GM19240 (cell line): ENCODE measurements around the gene ANKS1A.

Source experiments
- DNase-seq: peaks from one replicate; pipeline ENCODE4 v3.0.0; 2011; ENCODE audit warnings: low spot score; ENCODE audit not compliant: insufficient read length

ANKS1A gene

DNA sequence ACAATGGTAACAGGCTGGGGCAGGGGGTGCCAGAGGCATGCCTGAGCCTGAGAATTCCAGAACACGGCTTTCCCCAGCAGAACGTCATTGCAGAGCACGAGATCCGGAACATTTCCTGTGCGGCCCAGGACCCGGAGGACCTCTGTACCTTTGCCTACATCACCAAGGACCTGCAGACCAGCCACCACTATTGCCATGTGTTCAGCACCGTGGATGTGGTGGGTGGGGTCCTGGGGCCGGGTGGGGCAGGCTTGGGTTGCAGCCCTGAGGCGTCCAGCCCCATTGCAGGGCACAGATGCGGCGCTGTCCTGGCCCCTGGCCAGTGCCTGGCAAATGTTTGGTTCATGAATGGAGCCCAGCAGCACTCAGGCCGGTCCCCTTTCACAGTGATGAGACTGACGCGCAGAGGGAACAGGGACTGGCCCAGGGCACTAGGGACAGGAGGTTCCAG is 195.0 kb downstream of the ANKS1A start:
- DNase-seq = no peak

DNA sequence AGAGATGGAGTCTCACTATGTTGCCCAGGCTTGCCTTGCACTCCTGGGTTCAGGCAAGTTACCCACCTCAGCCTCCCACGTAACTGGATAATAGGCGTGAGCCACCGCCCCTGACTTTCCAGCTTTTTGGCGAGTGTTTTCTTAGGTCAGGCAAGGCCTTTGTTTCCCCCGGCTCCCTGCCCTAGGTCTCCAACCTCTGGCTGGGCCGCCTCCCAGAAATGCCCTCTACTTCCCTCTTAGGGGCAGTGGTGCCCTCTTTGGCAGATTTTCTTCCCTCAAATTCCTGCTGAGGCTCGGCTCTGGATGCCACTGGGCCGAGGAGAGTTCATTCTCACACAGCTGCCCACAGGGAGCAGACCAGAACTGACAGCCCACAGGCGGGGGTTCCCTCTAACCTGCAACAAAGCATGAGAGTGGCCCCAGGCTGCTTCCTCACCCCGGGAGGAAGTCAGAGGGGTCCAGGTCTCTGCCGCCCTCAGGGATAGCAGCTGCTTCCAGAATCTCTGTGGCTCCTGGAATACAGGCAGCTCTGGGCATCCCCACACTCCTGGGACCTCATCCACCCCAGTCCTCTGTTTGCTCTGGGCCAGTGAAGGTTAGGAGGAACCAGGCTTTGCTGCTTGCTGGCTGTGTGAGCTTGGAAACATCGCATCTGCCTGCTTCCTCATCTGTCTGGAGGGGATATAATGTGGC is 195.6 kb downstream of the ANKS1A start:
- DNase-seq = no peak

DNA sequence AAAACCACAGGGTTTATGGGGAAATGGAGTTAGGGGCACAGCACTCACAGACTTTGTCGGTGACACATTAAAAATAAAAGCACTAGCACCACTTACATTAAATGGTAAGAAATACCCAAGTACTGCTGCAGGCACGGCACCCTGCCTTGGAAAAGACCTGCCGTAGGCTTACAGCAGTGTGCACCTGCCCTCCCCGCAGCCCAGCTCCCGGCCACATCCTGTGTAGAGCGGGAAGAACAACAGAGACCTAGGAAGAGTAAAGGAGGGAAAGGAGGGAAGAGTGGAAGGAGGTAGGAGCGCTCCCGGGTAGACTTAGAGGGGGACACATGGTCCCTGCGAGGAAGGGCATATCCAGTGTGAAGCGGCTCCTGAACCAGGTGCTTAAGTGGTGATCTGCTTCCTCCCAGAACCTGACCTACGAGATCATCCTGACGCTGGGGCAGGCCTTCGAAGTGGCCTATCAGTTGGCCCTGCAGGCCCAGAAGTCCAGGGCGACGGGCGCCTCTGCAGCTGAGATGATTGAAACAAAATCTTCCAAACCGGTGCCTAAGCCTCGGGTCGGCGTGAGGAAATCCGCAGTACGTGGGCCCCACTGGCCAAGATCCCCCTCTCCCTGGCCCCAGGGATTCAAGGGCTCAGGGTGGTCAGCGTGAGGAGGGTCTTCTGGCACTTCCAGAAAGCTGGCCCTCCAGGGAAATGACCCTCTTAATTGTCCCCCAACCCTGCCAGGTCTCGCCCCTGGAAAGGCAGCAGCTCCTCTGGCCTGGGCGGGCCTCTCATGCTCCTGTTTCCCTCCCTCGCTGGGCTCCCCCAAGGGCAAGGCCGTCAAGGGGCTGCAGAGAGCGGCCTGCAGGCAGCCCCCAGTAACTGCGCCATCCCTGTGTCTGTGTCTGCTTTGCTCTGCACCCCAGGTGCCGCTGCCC is 196.6 kb downstream of the ANKS1A start:
- no peak for DNase-seq

DNA sequence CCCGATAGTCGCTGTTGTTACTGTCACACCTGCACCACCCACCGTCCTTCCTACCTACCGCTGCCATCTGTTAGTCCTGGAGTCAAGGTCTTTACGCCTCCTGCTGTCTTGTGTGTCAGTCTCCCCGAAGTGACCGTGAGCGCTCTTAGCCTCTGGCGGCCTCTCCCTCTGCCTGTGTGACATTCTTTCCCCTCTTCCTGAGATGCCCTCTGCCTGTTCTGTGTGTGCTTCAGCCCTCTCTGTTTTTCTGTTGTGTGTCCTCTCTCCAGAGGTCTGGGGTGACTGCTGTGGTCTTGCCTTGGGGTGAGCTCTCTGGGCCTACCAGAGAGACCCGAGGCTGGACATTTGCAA is 197.2 kb downstream of the ANKS1A start:
- DNase-seq = no peak

DNA sequence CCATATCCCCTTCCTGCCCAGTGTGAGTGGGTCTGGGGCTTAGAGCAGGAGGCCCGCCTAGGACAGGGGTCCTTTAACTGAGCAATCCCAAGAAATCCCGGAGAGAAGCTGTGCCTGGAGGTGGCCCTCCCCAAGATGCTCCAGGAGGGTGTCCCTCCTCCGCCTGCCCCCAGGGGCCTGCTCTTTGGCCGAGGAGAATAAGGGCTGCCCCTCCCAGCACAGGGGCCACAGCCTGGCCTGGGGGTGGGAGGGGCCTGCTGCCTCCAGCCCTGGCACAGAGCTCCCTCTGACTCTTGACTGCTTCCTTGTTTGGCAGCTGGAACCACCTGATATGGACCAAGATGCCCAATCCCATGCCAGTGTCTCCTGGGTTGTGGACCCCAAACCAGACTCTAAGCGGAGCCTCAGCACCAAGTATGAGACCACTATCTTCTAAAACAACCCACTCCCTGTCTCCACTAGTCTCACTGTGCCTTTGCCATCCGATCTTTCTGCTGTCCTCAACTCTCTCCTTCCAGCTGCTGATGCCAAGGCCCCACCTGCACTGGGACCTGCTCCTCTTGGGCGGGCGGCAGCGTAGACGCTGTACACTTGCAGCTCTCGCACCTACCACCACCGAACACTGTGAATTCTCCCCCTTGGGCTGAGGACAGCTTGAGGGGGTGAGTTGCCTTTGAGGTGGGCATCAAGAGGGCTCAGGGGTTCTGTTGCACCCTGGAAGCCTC is 197.7 kb downstream of the ANKS1A start:
- no peak for DNase-seq

DNA sequence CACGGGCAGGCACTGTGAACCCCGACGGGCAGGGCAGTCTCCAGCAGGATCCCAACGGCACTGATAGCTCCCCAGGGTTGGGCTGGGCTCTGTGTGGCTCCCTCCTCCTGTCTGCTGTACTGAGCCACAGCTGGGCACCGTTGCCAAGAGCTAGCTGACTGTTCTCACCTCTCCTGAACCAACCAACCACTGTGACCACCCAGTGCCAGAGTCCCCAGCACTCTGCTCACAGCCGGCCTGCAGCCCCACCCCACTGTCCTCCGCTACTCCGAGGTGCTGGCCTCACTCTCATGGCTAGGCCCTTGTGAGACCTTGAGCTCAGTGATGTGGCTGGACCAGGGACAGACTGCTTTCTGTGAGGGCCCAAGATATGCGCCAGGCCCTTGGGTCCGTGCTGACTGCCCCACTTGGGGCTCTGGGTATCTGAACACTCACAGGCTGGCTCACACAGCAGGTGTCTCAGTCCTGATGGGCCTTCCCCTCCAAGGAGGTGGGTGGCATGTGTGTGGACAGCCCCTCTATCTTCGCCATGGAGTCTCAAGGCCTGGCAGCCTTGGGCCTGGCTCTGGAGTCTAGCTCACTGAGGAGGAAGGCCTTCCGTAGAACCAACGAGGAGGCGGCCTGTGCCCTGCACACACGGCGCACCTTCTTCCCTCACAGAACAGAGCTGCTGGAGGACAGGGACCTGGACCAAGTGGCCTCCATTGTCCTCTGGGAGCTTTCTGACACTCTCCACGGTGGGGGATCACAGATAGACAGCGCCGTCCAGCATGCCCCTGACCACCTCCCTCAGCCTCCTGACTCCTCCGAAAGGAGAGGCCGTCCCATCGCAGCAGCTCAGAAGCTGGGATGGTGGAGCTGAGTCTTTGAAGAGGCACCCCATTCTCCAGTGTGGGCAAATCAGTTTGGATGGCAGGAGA is 198.6 kb downstream of the ANKS1A start:
- DNase-seq = no peak

DNA sequence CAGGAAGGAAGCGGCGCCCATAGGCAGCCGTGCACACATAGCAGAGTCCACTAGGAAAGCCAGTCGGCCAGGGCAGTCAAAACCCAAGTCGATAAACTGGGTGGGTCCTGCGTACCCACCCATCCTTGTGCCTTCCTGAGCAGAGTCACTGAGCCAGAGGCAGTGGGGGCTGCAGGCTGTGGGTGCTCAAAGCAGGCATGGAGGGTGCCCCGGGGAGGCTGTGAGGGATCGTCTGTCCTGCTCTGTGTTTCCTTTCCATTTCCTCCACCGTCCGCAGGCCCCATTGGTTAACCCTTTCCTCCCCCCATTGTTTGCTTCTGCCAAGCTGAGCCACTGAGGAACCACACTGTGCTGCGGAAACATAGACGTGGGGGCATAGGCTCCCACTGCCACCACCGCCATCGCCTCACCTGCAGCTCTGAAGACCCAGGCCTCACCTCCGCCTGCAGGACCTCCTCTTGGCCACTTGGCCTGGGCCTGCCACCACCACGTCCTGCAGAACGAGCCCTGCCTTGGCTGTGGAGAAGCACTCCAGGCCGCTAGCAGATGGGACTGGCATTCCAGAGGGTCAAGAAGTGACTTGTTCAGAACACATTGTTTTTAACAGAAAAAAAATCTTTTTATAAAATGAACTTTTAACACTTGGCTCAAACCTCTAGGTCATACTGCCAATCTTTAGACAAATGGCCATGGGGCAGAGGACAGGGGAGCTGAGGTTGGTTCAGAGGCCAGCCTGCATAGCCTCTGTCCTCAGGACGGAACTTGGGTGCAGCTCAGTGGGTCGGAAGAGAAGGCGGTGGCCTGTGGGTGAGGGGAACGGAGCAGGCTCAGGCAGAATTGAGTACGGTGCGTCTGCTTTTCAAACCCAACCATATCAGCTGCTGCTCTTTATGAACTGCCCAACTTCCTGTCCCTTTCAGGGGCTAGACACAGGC is 199.5 kb downstream of the ANKS1A start:
- no peak for DNase-seq

DNA sequence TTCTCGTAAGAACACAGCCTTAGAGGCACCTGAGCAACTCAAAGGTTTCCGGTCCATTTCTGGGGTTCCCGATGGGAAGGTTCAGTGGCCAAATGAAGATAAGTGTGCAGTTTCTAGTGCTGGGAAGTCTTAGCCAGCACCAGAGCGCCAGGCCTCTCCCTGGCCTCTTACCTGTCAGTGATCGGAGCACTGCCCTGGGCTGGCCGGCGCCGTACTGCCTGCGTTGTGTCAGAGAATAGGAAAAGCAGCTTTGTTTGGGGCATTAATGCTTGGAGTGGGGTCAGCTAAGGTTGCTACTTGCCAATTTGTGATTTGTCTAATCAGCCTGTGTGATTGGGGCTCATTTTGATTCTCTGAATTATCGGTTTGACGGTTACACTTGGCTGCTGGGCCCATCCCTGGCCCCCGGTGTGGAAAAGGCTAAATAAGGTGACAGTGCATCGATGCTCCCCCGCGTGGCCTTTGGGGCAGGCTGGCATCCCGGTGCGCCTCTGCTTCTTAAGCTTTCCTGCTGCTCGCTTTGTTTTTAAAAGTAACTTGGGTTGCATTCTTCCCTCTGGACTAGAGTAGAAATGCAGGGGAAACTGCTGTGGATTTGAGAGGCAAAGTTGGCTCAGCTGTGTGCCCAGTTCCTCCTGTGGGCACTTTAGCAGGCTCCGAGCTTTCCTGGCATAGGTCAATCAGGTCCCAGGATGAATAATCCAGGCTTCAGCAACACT is 200.3 kb downstream of the ANKS1A start:
- no peak for DNase-seq

DNA sequence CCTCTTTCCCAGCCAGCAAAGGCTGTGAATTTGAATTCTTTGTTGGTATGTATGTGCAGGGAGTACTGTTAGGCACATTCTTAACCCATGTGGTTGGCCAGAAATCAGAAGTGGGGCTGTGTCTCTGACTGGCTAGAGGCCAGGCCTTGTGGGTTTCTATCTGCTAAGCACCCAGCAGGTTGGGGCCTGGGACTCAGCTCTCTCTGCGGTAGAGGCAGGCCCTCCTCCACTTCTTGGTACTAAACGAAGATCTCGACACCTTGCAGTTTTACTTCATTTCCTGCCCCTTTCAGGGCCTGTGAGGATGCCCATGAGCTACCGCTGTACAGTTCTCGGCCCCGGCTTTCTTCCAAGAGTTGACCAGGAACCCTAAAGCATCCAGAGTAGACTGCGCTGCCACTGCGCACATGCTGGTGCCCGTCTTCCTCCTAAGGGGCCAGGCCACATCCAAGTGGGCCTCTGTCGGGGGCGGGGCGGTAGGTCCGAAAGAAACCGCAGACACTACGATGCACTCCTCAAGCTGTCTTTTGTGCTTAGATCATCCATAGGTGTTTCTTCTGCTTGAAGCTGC is 201.0 kb downstream of the ANKS1A start:
- DNase-seq = no peak

DNA sequence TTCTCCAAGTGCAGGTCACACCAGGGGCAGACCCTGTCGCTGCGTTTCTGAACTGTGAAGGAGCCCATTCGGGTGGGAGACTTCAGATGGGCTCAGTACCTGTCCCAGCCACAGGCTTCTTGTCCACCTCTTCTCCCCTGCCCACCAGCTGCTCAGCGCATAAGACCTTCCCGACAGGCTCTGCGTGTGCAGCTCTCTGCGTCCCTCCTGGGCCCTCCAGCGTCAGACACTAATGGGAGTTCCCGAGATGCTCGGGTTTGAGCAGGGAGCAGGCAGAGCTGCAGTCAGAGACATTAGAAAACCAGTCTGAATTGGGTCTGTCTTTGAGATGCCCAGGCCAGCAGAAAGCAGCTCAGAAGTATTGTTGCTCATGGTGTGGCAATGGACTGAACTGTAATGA is 201.7 kb downstream of the ANKS1A start:
- no peak for DNase-seq

DNA sequence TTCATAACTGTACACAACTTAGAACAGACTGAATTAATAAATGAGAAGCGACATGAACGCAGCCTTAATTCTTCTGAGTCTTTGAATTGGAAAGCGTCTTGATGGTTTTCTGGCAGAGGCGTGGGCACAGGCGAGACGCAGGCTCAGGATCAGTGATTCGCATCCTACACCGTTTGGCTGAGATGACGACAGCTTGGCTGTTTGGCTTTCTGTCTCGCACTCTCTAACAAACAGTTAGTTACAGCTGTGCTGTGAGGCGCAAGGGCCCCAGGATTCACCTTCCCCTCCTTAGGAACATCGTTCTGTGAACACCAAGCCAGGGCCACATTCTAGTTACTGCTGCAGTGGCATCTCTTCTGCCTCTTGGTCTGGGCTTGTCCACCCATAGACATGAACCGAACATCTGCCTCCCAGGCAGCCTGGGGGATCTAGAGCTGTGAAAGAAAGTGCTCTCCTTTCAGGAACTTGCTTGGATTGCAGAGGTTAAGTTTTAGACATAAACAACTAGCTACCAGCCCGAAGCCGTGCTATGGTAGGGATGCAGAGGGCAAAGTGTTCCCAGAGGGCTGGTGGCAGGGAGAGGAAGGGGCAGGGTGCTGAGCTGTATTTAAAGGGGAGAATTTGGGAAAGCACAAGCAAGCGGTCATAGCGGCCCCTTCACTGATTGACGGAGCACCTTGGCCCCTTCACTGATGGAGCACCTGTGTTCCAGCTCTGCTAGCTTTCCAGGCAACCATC is 202.5 kb downstream of the ANKS1A start:
- DNase-seq = no peak

DNA sequence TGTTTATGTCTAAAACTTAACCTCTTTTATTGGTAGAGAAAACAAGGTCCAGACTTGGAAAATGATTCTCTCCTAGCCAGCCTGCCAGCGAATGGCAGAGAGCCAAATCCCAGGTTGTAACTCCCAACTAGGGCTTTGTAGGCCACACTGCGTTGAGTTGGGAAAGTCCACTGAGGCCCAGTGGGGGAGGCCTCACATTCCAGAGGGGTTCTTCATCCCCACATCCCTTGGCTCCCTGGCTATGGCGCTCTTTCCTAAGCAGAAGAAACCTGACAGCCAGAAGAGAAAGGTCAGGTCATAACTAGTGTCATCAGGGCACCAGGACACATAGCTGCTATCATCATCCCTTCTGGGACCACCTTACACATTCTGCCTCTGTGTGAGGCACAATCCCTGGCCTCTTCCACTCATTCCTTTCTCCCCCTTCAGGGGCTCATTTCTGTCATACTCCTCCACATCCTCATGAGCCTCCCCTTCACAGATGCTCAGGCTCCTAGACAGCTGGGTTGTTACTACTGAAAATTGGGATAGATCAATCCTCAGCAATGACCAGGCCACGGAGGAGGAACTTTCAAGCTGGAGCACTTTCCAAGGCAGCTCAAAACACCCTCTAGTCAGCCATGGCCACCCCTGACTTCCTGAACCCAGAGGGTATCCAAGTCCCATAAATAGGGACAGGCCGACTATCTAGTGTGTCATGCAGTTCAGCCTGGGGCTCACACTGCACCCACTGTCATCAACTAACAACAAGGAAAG is 203.5 kb downstream of the ANKS1A start:
- no peak for DNase-seq

DNA sequence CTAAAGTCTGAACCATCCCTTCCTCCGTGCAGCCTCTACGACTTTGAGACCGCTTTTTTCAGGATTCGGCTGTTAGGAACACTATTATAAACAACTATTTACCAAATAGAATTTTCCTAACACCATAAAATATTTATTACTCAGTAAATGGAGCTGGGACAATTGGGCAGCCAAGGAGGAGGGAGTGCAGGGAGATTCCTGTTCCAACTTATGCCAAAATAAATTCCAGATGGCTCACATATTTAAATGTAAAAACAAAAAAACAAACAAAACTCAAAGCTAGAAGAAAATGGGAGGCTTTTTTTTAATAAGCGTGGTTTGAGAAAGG is 204.0 kb downstream of the ANKS1A start:
- DNase-seq = no peak

DNA sequence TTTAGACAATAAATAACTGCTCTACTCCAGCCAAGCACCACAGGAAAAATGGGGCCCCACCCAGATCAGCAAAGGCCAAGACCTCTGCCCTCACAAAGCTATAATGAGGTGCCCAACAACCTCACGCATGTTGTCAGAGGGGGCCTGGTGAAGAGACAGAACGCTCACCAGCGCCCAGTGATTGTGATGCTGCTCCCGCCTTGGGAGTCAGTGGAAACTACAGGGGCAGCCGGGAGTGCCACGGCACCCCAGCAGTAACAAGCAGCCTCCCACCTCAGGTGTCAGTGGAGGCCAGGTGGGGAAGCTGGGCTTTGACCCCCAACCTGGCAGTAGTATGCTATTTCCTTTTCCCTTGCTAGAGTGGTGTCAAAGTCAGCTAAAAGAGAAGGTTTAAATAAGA is 204.7 kb downstream of the ANKS1A start:
- DNase-seq = no peak

DNA sequence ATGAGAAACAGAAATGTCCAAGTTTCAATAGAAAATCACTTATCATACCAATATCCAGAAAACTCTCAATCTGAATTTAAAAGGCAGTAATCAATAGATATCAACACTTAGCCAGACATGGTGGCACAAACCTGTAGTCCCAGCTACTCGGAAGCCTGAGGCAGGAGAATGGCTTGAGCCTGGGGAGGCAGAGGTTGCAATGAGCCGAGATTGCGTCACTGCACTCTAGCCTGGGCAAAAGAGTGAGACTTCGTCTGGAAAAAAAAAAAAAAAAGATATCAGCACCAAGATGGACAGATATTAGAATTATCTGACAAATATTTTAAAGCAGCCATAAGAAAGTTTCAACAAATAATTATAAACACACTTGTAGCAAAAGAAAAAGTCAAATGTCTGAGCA is 205.1 kb downstream of the ANKS1A start:
- DNase-seq = no peak

DNA sequence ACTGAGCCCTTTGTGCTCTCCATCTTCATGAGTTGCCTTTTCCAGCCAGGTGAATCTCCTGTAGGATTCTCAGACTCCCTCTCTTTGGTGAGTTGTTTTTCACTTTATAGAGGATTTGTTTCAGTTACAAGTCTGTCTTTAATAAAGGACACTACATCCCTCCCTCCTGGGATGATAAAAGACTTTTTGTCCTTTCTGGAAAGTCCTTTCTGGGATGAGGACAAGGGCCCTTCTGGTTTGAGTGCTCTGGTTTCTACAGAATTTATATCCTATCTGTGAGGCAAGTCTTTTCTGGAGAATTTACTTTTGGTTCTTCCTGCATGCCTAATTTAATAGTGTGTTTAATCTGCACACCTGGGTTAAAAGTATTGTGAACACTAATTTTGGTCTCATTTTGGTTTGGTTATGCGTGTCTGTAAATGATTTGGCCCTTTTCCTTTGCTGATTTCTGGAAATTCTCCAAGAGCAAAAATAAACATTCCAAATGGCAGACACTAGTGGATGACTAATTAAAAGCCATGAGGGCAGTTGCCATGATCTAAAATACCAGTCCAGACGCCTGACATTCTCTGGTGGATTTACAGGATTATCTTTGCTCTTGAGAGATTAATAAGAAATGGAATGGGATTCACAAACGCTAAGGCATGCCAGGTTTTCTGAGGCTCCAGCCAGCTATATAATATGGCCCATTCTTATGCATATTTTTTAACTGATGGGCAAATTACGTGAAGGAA is 207.2 kb downstream of the ANKS1A start:
- no peak for DNase-seq

DNA sequence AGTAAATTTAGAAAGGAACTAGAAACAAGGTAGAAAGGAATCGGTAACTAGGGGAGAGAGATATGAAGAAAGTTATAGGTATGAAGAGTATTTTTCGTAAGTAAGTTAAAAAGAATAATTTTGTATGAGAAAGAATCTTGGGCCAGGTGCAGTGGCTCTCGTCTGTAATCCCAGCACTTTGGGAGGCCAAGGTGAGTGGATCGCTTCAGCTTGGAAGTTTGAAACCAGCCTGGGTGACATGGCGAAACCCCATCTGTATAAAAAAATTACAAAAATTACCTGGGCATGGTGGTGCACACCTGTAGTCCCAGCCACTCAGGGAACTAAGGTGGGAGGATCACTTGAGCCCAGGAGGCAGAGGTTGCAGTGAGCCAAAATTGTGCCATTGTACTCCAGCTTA is 210.1 kb downstream of the ANKS1A start:
- no peak for DNase-seq
